GM19452 (cell line): ENCODE data around the gene WASHC4.
"Not testable (repeated sequence)": the region's sequence is repeated elsewhere in the genome, so short reads cannot be mapped to it uniquely, and the experiment has no call there.

Experiments
- ATAC-seq: cut with Tn5 transposase; IDR thresholded peaks from one replicate; pipeline ENCODE4 v1.9.1; 2021; ENCODE audit not compliant: unreplicated experiment

Gene WASHC4

GRCh38 chr12:105091476-105092206 is 15.9 kb upstream of the WASHC4 start:
- ATAC-seq, result no peak

- ATAC-seq, result no peak
Observed at GRCh38 chr12:105092336-105092735, 15.2 kb upstream of the WASHC4 start.

- not testable (repeated sequence) for ATAC-seq
Observed at GRCh38 chr12:105095338-105095737, 12.2 kb upstream of the WASHC4 start.

- no peak for ATAC-seq
Observed at GRCh38 chr12:105099356-105099755, 8.2 kb upstream of the WASHC4 start.

- ATAC-seq, result no peak
Observed at GRCh38 chr12:105100207-105100985, 7.1 kb upstream of the WASHC4 start.

- ATAC-seq, result no peak
Observed at GRCh38 chr12:105100998-105101397, 6.5 kb upstream of the WASHC4 start.

GRCh38 chr12:105102673-105103072 is 4.9 kb upstream of the WASHC4 start:
- ATAC-seq, result no peak

- ATAC-seq, result no peak
Observed at GRCh38 chr12:105104762-105105161, 2.8 kb upstream of the WASHC4 start.

GRCh38 chr12:105106621-105107020 is 910 bp upstream of the WASHC4 start:
- no peak for ATAC-seq

- ATAC-seq, result peak; percentile 14
Observed at GRCh38 chr12:105107171-105107493, 399 bp upstream of the WASHC4 start.

- ATAC-seq, result peak; percentile 40
Observed at GRCh38 chr12:105109465-105110212, 2.1 kb downstream of the WASHC4 start.

- no peak for ATAC-seq
Observed at GRCh38 chr12:105110851-105111250, 3.3 kb downstream of the WASHC4 start.

GRCh38 chr12:105113094-105113493 is 5.6 kb downstream of the WASHC4 start:
- no peak for ATAC-seq

GRCh38 chr12:105116969-105117368 is 9.4 kb downstream of the WASHC4 start:
- no peak for ATAC-seq

- ATAC-seq, result no peak
Observed at GRCh38 chr12:105120551-105120950, 13.0 kb downstream of the WASHC4 start.

GRCh38 chr12:105138248-105138647 is 30.7 kb downstream of the WASHC4 start:
- ATAC-seq, result no peak

GRCh38 chr12:105141320-105141922 is 33.9 kb downstream of the WASHC4 start:
- no peak for ATAC-seq

- no peak for ATAC-seq
Observed at GRCh38 chr12:105142259-105142658, 34.7 kb downstream of the WASHC4 start.

- no peak for ATAC-seq
Observed at GRCh38 chr12:105156260-105156659, 48.7 kb downstream of the WASHC4 start.

GRCh38 chr12:105157606-105158005 is 50.1 kb downstream of the WASHC4 start:
- ATAC-seq, result no peak

GRCh38 chr12:105158876-105159275 is 51.3 kb downstream of the WASHC4 start:
- no peak for ATAC-seq
